Coronary artery (tissue), 2 donors: ENCODE measurements around the gene UBAC1.

Experiments used
- DNase-seq: peaks from one replicate; pipeline ENCODE4 v3.0.0-alpha.2; 2017; ENCODE audit warnings: low spot score
- H3K27ac ChIP-seq, 2 donors: fragments of 200-600 bp; sonication (generic); one replicate each; pipeline ENCODE4 v1.5.1; 2016 to 2019
- H3K4me3 ChIP-seq: fragments of 200-600 bp; sonication (generic); 2 replicates; pipeline ENCODE4 v1.5.1; 2016; ENCODE audit warnings: mild to moderate bottlenecking, moderate library complexity
- CTCF ChIP-seq: fragments of 200-600 bp; sonication (generic); IDR thresholded peaks from one replicate; pipeline ENCODE4 v1.5.1; 2019; ENCODE audit warnings: antibody characterized with exemption

Gene UBAC1

DNA sequence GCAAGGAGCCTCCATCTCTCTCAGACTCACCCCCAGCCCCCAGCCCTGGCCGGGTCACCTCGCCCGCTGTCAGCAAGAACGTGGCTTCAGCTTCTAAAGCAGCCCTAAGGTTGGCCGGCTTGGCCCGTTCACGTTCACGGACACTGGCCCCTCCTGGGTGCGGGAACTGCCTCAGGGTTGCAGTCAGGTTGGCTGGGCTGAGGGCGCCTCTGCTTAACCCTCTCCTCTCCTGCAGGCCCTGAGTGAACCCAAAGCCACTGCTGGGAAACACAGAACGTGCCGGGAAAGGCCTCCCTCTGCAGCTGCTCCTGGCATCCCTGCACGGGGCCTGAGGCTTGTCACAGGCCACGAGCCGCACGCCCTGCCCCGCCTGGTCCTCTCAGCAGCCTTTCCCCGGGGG lies 40.1 kb upstream of the UBAC1 start:
- Histone ChIP-seq H3K4me3 (no peak overlapping the region), H3K27ac (no peak overlapping the region)
- DNase-seq, result no peak
- TF ChIP-seq CTCF, result no peak

DNA sequence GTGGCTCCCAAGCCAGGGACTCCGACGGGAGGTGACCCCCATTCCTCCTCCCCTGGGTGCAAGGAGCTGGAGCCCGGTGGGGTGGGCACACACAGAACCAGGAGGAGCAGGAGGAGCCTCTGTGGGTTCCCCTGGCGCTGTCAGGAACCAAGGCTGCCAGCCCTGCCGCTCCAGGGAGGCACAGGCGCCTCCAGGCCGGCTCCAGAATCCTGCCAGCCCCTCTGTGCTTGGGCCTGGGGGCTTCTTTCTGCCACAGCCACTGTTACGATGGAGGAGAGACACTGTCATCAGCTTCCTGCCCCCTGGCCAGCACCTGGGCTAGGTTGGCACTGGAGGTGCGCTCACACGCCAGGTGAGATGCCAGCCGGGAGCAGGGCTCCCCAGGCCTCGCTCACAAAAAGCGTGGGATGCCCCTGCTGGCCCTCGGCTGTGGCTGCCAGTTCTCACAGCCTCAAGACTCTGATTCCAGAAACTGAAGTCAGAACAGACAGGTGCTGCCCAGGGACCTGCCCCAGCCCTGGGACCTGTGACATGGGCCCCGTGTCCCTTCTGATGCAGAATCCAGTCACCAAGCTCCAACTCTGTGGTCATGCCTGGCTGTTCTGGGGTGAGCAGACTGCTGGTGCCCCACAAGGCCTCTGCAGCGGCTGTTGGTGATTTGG lies 37.4 kb upstream of the UBAC1 start:
- DNase-seq, result no peak
- Histone ChIP-seq H3K27ac (no peak overlapping the region), H3K4me3 (no peak overlapping the region)
- TF ChIP-seq CTCF, result no peak

GRCh38 chr9:135998016-135998380 lies 36.8 kb upstream of the UBAC1 start:
- DNase-seq, result no peak
- no peak for TF ChIP-seq CTCF
- no peak overlapping the region for H3K27ac ChIP-seq

DNA sequence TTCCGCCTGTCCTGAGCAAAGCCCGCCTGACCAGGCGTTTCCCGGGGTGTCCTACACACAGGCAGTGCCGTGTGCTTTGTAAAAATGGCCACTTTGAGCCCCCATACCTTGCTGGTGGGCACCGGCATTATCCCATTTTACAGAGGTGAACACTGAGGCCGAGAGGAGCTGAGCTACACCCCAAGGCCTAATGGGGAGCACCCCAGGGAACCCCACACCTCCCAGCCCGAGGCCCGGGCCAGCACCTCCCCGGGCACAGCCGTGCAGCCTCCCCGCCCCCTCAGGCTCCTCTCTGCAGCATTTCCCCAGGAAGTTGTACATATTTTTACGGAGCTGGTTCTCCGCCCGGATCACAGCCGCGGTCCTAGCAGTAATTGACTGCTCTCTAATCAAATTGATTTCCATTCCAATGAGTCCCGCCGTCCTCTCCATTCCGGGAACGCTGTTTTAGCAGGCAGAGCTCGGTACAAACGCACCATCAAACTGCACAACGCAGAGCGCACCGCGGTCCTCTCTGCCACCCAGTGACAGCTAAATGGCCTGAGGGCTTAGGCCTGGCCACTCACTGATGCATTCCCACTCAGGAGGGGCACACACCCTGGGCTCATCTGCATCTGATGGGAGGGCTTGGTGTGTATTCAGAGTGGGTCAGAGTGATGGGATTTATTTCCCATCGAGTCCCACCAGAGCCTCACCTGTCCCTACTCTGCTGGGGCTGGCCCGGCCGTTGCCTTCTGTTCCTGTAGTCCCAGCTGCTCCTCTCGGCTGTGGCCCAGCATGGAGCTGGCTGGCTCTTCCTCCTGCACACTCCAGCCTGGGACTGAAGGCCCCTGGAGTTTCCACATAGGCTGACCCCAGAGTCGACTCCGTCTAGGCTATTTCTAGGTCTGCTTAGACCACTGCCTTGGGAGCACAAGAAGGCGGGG lies 36.2 kb upstream of the UBAC1 start:
- no peak for DNase-seq
- no peak for TF ChIP-seq CTCF
- no peak overlapping the region for H3K4me3 ChIP-seq

More at GRCh38 chr9:135998016-135998380, 36.8 kb upstream of the UBAC1 start:
- no peak overlapping the region for H3K4me3 ChIP-seq

GRCh38 chr9:135995816-135996215 lies 34.6 kb upstream of the UBAC1 start:
- no peak overlapping the region for H3K27ac ChIP-seq
- DNase-seq, result no peak
- no peak for TF ChIP-seq CTCF
- H3K4me3 ChIP-seq, result no peak overlapping the region

More for the DNA sequence above, 36.2 kb upstream of the UBAC1 start:
- no peak overlapping the region for H3K27ac ChIP-seq

DNA sequence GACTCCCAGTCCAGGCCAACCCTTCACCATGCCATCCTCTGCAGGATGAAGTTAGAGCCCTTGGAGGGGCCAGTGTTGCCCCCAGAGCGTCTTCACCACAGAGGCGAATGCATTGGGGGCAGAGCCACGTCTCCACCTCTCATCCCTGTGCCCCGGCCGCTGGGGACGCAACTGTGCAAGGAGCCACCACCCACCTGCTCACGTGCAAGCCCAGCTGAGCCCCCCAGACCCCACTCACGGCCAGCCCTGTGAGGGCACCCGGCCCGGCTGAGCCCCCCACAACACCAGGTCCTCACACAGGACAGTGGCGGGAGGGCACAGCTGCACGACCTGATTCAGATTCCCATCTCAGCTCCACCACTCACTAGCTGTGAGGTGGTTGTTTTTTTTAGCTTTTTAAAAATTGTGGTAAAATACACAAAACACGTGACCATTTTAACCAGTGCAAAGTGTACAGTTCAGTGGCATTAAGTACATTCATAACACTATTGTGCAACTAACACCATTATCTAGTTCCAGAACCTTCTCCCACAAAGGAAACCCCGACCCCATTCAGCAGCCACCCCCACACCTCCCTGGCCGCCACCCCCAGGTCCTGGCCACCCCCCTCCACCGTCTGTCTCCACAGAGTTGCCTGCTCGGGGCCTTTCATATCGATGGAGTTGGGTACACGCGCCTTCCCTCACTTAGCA lies 33.5 kb upstream of the UBAC1 start:
- TF ChIP-seq CTCF, result no peak
- H3K4me3 ChIP-seq, result no peak overlapping the region
- no peak for DNase-seq
- peak overlapping the region in 1 of 2 donors; percentile 90 for H3K27ac ChIP-seq
